ENCODE measurements around the gene TRAF4.
"Not testable (repeated sequence)": the region's sequence is repeated elsewhere in the genome, so short reads cannot be mapped to it uniquely, and the experiment has no call there.

Gene TRAF4

DNA sequence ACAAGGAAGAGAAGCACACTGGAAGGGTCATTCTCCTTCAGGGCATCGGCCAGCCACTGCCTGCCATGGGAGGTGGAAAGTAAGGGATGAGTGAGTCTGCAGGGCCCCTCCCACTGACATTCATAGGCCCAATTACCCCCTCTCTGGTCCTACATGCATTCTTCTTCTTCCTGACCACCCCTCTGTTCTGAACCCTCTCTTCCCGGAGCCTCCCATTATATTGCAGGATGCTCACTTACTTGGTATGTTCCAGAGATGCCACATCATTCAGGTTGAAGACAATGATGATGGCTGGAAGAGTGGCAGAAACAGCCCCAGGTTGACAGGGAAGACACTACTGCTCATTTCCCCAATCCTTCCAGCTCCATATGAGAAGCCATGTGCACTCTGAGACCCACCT, 28.6 kb upstream of the TRAF4 start:
- no peak for DNase-seq (ENCODE audit: low spot score)

DNA sequence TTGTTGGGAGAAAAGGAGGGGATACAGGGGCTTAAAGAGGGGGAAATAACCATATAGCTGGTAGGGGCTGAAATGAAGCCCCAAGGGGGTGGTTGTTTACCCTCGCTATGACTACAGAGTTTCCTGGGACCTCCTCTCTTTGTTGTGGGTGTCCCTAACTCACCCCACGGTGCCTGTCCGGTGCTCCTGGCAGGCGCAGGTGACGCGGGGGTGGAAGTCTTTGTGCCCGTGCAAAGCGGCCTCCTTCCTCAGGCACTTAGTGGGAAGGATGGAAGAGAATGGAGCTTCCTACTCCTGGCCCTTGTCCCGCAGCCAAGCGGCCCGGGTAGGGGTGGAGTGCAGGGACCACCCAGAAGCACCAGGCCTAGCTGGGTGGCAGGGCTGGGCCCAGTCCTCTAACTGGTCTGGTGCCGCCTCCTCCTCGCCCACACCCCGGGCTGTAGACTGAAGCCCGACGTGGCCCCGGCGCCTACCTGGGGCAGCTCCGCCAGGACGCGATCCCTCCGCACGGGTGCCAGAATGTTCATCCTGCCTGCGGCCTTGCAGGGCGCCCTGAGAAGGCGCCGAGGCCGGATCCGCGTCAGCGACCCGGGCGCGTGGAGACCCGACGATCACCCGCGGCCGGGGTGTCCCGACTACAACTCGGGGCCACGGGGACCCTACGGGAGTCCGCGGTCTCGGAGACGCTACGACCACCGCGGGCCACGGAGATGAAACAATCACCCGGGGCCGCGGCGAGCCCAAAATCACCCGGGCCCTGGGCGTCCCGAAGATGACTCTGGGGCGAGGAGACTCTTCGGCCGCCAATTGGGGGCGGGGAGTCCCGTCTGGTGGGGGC, 26.9 kb upstream of the TRAF4 start:
- DNase-seq (ENCODE audit: low spot score), result no peak

- peak; percentile 25 for DNase-seq (ENCODE audit: low spot score)
These were observed 26.1 kb upstream of the TRAF4 start, which contains the start of gene RAB34 for GRCh38 chr17:28717578-28718332. Gene RAB34 (minus strand): TSS chr17:28717868. CDS start chr17:28717266, 602 bp downstream.

- no peak for DNase-seq (ENCODE audit: low spot score)
These were observed 25.3 kb upstream of the TRAF4 start for GRCh38 chr17:28718333-28719020.

DNA sequence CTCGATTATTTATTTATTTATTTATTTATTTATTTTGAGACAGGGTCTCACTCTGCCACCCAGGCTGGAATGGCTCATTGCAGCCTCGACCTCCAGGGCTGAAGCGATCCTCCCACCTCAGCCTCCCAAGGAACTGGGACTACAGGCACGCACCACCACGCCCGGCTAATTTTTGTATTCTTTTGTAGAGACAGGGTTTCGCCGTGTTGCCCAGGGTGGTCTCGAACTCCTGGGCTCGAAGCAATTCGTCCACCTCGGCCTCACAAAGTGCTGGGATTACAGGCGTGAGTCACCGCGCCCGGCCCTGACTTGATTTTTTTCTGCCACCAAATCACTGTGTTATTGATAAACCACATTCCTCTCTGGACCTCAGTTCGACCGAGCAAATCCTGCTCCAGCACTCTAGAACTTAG, 24.8 kb upstream of the TRAF4 start:
- DNase-seq (ENCODE audit: low spot score), result no peak

DNA sequence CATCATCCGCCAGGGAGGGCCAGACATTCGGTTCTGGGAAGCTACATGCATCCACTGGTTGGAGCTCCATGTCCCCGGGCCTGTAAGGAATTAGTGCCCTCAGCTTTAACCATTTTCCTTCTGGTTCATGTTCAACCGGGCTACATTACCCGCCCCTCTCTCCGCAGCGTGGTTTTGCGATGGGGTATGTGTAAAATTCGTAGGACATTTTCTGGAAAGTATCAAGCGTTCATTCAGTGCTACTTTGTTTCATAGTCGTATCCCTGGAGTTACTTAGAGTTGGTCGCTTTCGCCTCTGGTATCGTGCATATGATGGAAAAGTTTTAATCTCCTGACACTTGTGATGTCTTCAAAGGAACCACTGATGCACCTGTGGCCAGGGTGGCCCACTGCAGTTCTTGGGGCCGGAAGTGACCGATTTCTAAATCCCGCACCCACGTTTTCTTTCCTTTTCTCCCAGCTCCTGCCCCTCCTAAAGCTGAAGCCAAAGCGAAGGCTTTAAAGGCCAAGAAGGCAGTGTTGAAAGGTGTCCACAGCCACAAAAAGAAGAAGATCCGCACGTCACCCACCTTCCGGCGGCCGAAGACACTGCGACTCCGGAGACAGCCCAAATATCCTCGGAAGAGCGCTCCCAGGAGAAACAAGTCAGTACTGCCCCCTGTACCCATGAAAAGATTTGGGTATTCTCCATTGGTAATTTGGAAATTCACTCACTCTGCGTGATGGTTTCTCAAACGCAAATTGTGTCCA, 23.4 kb upstream of the TRAF4 start:
- no peak for DNase-seq (ENCODE audit: low spot score)

DNA sequence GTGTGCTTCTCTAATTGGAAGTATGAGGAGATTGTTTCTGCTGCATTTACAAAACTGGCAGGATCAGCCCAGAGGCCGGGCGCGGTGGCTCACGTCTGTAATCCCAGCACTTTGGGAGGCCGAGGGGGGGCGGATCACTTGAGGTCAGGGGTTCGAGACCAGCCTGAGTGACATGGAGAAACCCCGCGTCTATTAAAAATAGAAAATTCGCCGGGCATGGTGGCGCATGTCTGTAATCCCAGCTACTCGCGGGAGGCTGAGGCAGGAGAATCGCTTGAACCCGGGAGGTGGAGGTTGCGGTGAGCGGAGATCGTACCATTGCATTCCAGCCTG, 22.8 kb upstream of the TRAF4 start:
- DNase-seq (ENCODE audit: low spot score), result not testable (repeated sequence)

- no peak for DNase-seq (ENCODE audit: low spot score)
These were observed 21.2 kb upstream of the TRAF4 start for GRCh38 chr17:28722417-28723158.

DNA sequence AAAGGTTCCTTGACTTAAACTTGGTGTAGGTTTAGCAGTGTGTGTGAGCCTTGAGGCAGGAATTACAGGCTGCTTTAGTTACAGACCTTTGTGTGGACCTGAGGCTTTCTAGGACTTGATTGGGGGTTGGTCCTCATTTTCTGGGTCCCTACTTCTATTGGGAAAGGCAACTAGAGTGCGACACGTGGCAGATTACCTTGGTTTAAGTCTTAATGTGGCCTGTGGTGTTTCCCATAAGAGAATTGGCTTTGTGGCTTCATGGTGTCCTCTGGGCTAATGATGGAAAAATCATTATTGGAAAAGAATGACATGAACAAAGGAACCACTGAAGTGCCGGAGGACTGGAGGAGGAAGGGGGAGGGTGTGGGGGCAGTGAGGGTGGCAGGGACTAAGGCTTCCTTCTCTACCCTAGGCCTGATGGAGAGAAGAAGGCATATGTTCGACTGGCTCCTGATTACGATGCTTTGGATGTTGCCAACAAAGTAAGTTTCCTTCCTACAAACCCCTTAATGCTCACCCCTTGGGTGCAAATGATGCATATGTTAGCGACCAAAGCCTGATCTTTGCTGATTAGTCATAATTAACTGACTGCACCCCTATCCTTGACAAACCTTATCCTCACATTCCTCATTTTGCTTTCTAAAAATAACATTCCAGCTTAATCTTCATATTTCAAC, 20.5 kb upstream of the TRAF4 start:
- no peak for DNase-seq (ENCODE audit: low spot score)

DNA sequence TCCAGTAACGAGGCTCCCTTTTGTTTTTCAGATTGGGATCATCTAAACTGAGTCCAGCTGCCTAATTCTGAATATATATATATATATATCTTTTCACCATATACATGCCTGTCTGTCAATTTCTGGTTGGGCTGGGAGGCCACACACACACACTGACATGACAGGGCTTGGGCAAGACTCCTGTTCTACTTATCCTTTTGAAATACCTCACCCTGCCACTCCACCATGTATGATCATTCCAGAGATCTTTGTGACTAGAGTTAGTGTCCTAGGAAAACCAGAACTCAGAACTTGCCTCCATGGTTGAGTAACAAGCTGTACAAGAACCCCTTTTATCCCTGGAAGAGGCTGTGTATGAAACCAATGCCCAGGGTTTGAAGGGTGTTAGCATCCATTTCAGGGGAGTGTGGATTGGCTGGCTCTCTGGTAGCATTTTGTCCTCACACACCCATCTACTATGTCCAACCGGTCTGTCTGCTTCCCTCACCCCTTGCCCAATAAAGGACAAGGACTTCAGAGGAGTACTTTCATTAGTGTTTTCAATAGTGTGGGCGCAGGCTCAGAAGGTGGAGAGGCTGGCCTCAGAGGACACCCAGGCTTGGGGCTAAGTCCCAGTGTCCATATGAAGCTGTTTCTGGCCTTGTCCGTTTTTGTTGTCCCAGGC, 19.8 kb upstream of the TRAF4 start:
- DNase-seq (ENCODE audit: low spot score), result not testable (repeated sequence)

DNA sequence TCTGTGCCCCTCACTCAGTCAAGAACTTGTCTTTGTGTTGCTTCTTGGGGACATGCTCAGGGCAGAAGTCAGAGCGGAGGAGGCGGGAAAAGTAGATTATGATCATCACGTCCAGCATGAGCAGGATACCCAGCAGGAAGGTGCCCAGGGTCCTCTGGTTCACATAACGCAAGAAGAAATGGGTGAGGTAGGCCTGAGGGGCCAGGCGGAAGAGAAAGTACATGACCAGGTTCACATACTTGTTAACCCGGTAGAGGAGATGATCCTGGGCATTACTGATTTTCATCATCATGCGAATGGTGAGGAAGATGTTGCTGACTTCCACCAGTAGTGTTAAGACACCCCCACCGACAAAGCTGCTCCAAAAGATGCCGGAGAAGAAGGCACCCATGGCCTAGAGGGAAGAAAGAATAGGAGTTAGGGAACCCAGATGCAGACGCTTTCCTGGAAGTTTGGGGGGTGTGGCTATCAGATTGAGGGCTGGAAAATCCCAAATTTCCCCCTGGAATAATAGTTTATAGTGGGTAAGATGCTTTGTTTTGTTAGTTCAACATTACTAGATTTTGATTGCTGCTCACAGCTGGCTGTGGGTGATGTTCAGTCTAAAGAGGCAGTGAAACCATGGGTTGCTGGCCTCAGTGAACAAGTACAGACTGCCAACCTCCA, 19.2 kb upstream of the TRAF4 start:
- DNase-seq (ENCODE audit: low spot score), result no peak

DNA sequence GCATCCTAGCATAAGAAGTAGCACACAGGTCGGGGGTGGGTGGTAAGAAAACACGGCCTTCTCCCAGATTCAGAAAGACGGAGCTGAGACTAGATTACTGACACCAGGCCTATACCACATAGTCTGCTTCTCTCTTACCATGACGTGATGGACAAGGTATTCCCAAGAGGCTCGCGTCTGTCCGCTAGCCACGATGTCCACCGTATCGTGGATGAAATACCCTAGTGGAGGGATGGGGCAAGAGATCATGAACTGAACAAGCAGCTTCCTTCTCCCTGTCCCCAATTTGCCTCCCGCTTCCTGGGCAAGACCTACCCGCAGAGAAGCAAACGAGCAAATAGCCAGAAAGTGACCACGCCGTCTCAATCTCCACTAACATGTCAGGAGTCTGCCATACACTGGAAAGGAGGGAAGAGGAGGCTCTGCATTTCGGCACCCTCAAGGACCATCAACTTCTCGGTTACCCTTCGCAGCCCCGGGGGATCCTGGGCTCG, 18.6 kb upstream of the TRAF4 start:
- DNase-seq (ENCODE audit: low spot score), result no peak

- no peak for DNase-seq (ENCODE audit: low spot score)
These were observed 18.1 kb upstream of the TRAF4 start for GRCh38 chr17:28725660-28726225.

DNA sequence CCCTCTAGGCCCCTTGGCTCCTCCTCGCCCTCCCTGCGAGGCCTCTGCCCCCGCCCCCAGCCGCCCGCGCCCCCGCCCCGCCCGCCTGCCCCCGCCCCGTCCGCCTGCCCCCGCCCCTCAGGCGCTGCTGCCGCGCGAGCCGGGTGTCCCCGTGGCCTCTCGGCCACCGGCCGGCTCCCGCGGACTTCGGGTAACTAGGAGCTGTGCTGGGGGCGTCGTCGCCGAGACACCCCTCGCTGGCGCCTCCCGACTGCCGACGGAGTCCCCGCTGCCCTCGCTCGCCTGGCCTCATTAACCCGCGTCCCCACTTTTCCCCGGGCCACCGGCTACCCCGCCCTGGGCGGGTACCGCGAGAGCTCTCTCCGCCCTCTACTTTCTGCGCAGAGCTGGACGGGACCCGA, 17.6 kb upstream of the TRAF4 start, which contains the start of gene TLCD1:
TSS of gene TLCD1 (minus strand) at position 8 of the 401 bp plus-strand sequence. CDS start 136 bp downstream, outside the sequence.
- no peak for DNase-seq (ENCODE audit: low spot score)

- DNase-seq (ENCODE audit: low spot score), result peak; percentile 93
These were observed 17.0 kb upstream of the TRAF4 start for GRCh38 chr17:28726627-28727491.

DNA sequence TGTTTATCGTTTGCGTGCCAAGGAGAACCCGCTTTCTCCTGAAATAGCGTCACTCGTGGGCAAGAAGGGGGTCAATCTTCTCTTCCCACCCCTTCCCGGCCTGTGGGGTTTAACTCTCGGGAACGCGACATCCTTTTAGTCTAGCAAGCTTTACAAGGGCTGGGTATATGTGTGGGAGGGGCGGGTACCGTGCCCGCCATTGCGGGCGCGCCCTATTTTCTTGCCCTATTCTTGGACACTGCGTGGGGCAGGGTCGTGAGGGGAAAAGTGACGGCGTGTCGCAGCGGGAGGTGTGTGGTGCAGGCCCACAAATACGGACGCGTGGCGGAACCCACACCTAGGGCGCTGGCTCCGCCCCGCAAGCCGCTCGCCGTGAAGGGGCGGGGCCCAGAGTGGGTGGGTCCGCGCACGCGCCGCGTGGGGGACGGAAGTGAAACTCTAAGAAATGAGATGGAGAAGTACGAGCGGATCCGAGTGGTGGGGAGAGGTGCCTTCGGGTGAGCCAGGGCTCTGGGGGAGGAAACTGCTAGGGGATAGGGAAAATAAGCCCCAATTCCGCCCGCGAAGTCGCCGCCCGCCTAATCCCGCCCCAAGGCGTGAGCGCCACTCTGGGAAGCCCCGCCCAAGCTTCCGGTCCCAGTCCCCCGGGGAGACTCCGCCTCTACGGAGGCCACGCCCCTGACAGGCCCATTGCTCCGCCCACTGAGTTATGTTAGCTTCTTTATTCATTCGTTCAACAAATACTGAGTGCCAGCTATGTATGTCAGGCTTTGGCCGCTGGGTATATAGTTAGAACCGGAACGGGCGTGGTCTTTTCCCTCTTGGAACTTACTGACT, 15.2 kb upstream of the TRAF4 start, which contains the start of gene NEK8:
TSS of gene NEK8 (plus strand) at position 425 of the 837 bp plus-strand sequence. CDS start at position 451, 26 bp downstream.
- peak; percentile 95 for DNase-seq (ENCODE audit: low spot score)

DNA sequence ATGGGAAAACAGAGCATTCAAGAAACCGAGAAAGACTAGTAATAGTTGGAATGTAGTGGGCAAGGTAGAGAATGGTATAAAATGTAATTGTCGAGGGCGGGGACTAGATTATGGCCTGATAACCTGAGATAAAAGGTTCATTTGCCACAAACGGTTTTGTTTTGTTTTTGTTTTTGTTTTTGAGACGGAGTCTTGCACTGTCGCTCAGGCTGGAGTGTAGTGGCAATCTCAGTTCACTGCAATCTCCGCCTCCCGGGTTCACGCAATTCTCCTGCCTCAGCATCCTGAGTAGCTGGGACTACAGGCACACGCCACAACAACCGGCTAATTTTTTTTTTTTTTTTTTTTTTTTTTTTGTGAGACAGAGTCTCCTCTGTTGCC, 13.9 kb upstream of the TRAF4 start:
- DNase-seq (ENCODE audit: low spot score), result no peak
